Neural cell (in vitro differentiated cells): Measurements from ENCODE around the gene ANKRD44.

Experiments
- EP300 ChIP-seq: fragments of 450-650 bp; conservative IDR thresholded peaks from 2 replicates; pipeline ENCODE4 v1.6.1; 2014; ENCODE audit warnings: antibody characterized with exemption, mild to moderate bottlenecking, moderate library complexity; ENCODE audit not compliant: poor library complexity, severe bottlenecking
- EZH2 ChIP-seq: fragments of 200-600, 300-800 bp; shearing (Covaris generic), sonication (generic); IDR thresholded peaks from 2 replicates; pipeline ENCODE4 v1.6.1; 2014; ENCODE audit warnings: antibody characterized with exemption, low read length, borderline replicate concordance, mild to moderate bottlenecking; ENCODE audit not compliant: insufficient read depth, poor library complexity, severe bottlenecking
- MXI1 ChIP-seq: fragments of 450-650 bp; conservative IDR thresholded peaks from 2 replicates; pipeline ENCODE4 v1.6.1; 2014; ENCODE audit warnings: antibody characterized with exemption, mild to moderate bottlenecking; ENCODE audit not compliant: poor library complexity, severe bottlenecking
- POLR2AphosphoS5 ChIP-seq: IDR thresholded peaks from 2 replicates; pipeline ENCODE4 v1.6.1; 2012
- RAD21 ChIP-seq: fragments of 450-650 bp; conservative IDR thresholded peaks from 2 replicates; pipeline ENCODE4 v1.6.1; 2014; ENCODE audit warnings: antibody characterized with exemption, mild to moderate bottlenecking, moderate library complexity
- TAF1 ChIP-seq: IDR thresholded peaks from 2 replicates; pipeline ENCODE4 v1.6.1; 2012; ENCODE audit warnings: low read depth
- TF ChIP-seq, protein P1 (sequence below): fragments of 450-650 bp; IDR thresholded peaks from 2 replicates; pipeline ENCODE4 v1.5.1; 2014; ENCODE audit warnings: antibody characterized with exemption, mild to moderate bottlenecking, moderate library complexity; ENCODE audit not compliant: poor library complexity, severe bottlenecking

DNA sequence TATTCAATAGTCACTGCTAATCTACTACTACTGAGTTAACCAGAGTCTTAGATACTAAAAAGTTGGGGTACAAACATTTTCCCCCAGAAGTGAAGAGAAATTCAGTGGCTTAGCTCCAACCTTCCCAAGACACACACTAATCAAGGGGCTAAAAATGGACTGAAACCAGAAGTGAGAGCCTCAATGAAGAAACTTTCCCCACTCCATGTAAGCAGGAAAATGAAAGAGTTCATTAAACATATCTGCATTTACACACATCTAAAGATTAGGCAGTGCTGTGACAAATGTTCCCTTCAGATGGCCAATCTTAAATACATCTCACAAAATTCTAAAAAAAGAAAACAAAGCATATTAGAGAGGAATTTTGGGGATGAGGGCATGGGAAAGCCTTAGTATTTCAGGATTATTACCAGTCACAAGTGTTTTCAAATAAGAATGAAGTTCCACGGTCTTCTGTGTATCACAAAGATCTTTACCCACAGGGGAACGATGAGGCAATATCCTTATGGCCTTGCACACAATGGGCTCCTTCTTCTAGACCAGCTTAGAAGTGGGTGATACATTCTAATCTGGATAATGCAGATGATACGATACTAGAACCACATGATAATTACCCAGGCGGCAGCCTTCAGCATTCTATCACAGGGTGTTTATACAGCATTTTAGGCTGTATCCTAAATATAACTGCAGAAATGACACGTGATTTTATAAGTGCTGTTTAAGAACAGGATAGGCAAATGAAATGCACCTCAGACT lies 17.1 kb downstream of the ANKRD44 start:
- TF ChIP-seq, protein P1, sequence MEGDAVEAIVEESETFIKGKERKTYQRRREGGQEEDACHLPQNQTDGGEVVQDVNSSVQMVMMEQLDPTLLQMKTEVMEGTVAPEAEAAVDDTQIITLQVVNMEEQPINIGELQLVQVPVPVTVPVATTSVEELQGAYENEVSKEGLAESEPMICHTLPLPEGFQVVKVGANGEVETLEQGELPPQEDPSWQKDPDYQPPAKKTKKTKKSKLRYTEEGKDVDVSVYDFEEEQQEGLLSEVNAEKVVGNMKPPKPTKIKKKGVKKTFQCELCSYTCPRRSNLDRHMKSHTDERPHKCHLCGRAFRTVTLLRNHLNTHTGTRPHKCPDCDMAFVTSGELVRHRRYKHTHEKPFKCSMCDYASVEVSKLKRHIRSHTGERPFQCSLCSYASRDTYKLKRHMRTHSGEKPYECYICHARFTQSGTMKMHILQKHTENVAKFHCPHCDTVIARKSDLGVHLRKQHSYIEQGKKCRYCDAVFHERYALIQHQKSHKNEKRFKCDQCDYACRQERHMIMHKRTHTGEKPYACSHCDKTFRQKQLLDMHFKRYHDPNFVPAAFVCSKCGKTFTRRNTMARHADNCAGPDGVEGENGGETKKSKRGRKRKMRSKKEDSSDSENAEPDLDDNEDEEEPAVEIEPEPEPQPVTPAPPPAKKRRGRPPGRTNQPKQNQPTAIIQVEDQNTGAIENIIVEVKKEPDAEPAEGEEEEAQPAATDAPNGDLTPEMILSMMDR: no peak
- TF ChIP-seq EP300: no peak
- TF ChIP-seq POLR2AphosphoS5: no peak
- TF ChIP-seq RAD21: no peak
- no peak for TF ChIP-seq EZH2
- TF ChIP-seq MXI1: no peak
- no peak for TF ChIP-seq TAF1
